ENCODE data around the gene NR1H4. TPM values are rescaled to one million over a fixed set of nuclear protein-coding genes. Genes with fewer than 3 reads are reported as not detected.

The NR1H4 gene
- total and polyA plus RNA-seq, 2 of the 13 experiments (the other 11 are each of a cell fraction or from before 2014, with no cell fraction given) = 27.3 to 114 TPM

- TF ChIP-seq ZNF704 (CRISPR knock-in tag; IDR thresholded peaks at IDR 0.05; ENCODE audit: borderline replicate concordance) (no peak), PRDM10 (CRISPR knock-in tag; IDR thresholded peaks at IDR 0.05; ENCODE audit: low read depth) (no peak), THAP11 (CRISPR knock-in tag; IDR thresholded peaks at IDR 0.05) (peak; percentile 43; the same call in 1 of the 2 replicates), HCFC1 (IDR thresholded peaks at IDR 0.05; ENCODE audit: low read depth, low read length) (no peak), ZNF781 (CRISPR knock-in tag; IDR thresholded peaks at IDR 0.05; ENCODE audit: borderline replicate concordance, not compliant biosample characterization) (no peak), TERF1 (CRISPR knock-in tag; IDR thresholded peaks at IDR 0.05) (no peak), ATF2 (CRISPR knock-in tag; IDR thresholded peaks at IDR 0.05) (no peak), DNMT1 (CRISPR knock-in tag; IDR thresholded peaks at IDR 0.05) (no peak), ZNF747 (CRISPR knock-in tag; IDR thresholded peaks at IDR 0.05; ENCODE audit: borderline replicate concordance) (no peak), EED (CRISPR knock-in tag; IDR thresholded peaks at IDR 0.05) (no peak), ZNF710 (CRISPR knock-in tag; IDR thresholded peaks at IDR 0.05; ENCODE audit: borderline replicate concordance) (no peak), ZNF430 (CRISPR knock-in tag; IDR thresholded peaks at IDR 0.05) (no peak), SOX13 (IDR thresholded peaks at IDR 0.05) (no peak), SOX13 (CRISPR knock-in tag; conservative IDR thresholded peaks at IDR 0.05 in 1 of 2, IDR thresholded peaks at IDR 0.05 in 1 of 2) (peak in 1 of 2 experiments; percentile 18; a peak in 1 of 4 replicates), ZNF275 (CRISPR knock-in tag; IDR thresholded peaks at IDR 0.05; ENCODE audit: borderline replicate concordance) (no peak)
These were observed 81.0 kb downstream of the NR1H4 start (continued) for GRCh38 chr12:100554608-100555077.
